ENCODE measurements around the gene PIK3R4.

- TF ChIP-seq CTCF (IDR thresholded peaks at IDR 0.05) = no peak
- no peak for TF ChIP-seq POLR2A (IDR thresholded peaks at IDR 0.05)
These were observed 18.6 kb downstream of the PIK3R4 start for GRCh38 chr3:130728037-130728436.
